AG04449 (cell line): ENCODE results near the gene GNG12.

Source experiments
- CTCF ChIA-PET: fragments of 350-600 bp; formaldehyde crosslinking; extraction: SDS; loops from one replicate; lab custom pipeline; 2021; ENCODE audit warnings: antibody characterized with exemption; lab: Yijun Ruan, JAX
- POLR2A ChIA-PET: fragments of 400-600, 350-600 bp; formaldehyde crosslinking; extraction: SDS; loops from one replicate; lab custom pipeline; 2020; ENCODE audit warnings: antibody characterized with exemption, inconsistent platforms; lab: Yijun Ruan, JAX
- DNase-seq: peaks from one replicate; pipeline ENCODE4 v3.0.0-alpha.2; 2010; ENCODE audit warnings: low read depth, low spot score
- H3K4me3 ChIP-seq: 2 replicates; pipeline ENCODE4 v1.5.1; 2011; ENCODE audit warnings: low read depth, mild to moderate bottlenecking, control low read depth, low read length
- CTCF ChIP-seq: IDR thresholded peaks from one replicate; pipeline ENCODE4 v1.5.1; 2011; ENCODE audit warnings: mild to moderate bottlenecking, moderate library complexity, low read length, control low read depth, inconsistent platforms; ENCODE audit not compliant: insufficient read depth; ENCODE audit errors: missing control alignments

GNG12 gene

GRCh38 chr1:67773462-67773861, 59.8 kb downstream of the GNG12 start:
- DNase-seq = no peak
- no peak overlapping the region for H3K4me3 ChIP-seq
- ChIA-PET POLR2A (no interaction called here), CTCF (interaction anchor here (0.8 to 11.3 kb wide), 3 partner anchors 8 to 17 kb away, joined by 3 to 96 read pairs (median 4); no protein-coding TSS in a partner anchor)
- TF ChIP-seq CTCF = no peak

- no peak overlapping the region for H3K4me3 ChIP-seq
- peak; percentile 21 for DNase-seq
- no peak for TF ChIP-seq CTCF
- POLR2A ChIA-PET = interaction anchor here (0.7 to 2.2 kb wide), 4 partner anchors 20 to 87 kb away, joined by 3 to 6 read pairs (median 4); partner anchors contain the start of genes GADD45A and GNG12
- CTCF ChIA-PET = interaction anchor here (1.0 to 11.3 kb wide), 12 partner anchors 8 to 348 kb away, joined by 3 to 96 read pairs (median 5); no protein-coding TSS in a partner anchor
Measured at GRCh38 chr1:67771749-67772148, 61.5 kb downstream of the GNG12 start.

- no peak for TF ChIP-seq CTCF
- peak; percentile 41 for DNase-seq
- ChIA-PET CTCF (interaction anchor here (1.0 to 11.3 kb wide), 12 partner anchors 8 to 349 kb away, joined by 3 to 96 read pairs (median 5); no protein-coding TSS in a partner anchor), POLR2A (interaction anchor here (0.7 to 2.2 kb wide), 3 partner anchors 20 to 86 kb away, joined by 3 to 6 read pairs (median 5); partner anchors contain the start of genes GADD45A and GNG12)
- H3K4me3 ChIP-seq = no peak overlapping the region
Measured at GRCh38 chr1:67771152-67771551, 62.1 kb downstream of the GNG12 start.

GRCh38 chr1:67769633-67770256, 63.5 kb downstream of the GNG12 start:
- no peak for TF ChIP-seq CTCF
- H3K4me3 ChIP-seq = no peak overlapping the region
- POLR2A ChIA-PET = interaction anchor here (0.7 to 2.2 kb wide), 2 partner anchors 17 to 63 kb away, joined by 3 to 6 read pairs; partner anchors contain the start of gene GNG12
- CTCF ChIA-PET = interaction anchor here (1.0 to 11.3 kb wide), 9 partner anchors 10 to 243 kb away, joined by 3 to 118 read pairs (median 66); no protein-coding TSS in a partner anchor
- no peak for DNase-seq

- H3K4me3 ChIP-seq = no peak overlapping the region
- DNase-seq = no peak
- CTCF ChIA-PET = interaction anchor here (0.7 to 11.3 kb wide), 14 partner anchors 9 to 343 kb away, joined by 3 to 118 read pairs (median 20); no protein-coding TSS in a partner anchor
- POLR2A ChIA-PET = interaction anchor here (0.5 kb wide), 1 partner anchor 41 kb away, joined by 3 read pairs; no protein-coding TSS in a partner anchor
- TF ChIP-seq CTCF = no peak
Measured at GRCh38 chr1:67768480-67768879, 64.8 kb downstream of the GNG12 start.
